ENCODE data around the gene COX8A.

GRCh38 chr11:64008283-64008913 is 34.0 kb downstream of the COX8A start:
- no peak for TF ChIP-seq CTCF (IDR thresholded peaks at IDR 0.05; ENCODE audit: insufficient read depth, low read length, poor library complexity, severe bottlenecking)
- no peak for TF ChIP-seq EZH2phosphoT487 (conservative IDR thresholded peaks at IDR 0.05; ENCODE audit: low read length)

Data from SU-DHL-6 (cell line).